GM19467 (cell line): ENCODE measurements around the gene SLC49A4.
"Not testable (repeated sequence)": the region's sequence is repeated elsewhere in the genome, so short reads cannot be mapped to it uniquely, and the experiment has no call there.

Experiments used
- ATAC-seq: cut with Tn5 transposase; IDR thresholded peaks from one replicate; pipeline ENCODE4 v1.9.1; 2021; ENCODE audit warnings: mild to moderate bottlenecking, moderate library complexity; ENCODE audit not compliant: unreplicated experiment

SLC49A4 gene, protein sequence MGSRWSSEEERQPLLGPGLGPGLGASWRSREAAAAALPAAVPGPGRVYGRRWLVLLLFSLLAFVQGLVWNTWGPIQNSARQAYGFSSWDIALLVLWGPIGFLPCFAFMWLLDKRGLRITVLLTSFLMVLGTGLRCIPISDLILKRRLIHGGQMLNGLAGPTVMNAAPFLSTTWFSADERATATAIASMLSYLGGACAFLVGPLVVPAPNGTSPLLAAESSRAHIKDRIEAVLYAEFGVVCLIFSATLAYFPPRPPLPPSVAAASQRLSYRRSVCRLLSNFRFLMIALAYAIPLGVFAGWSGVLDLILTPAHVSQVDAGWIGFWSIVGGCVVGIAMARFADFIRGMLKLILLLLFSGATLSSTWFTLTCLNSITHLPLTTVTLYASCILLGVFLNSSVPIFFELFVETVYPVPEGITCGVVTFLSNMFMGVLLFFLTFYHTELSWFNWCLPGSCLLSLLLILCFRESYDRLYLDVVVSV

GRCh38 chr3:122794779-122795673 lies at the start of gene SLC49A4:
TSS of gene SLC49A4 (plus strand) at chr3:122795069. CDS start at chr3:122795193, 124 bp downstream.
- peak; percentile 71 for ATAC-seq

GRCh38 chr3:122745369-122746021 lies 49.4 kb upstream of the SLC49A4 start:
- no peak for ATAC-seq

DNA sequence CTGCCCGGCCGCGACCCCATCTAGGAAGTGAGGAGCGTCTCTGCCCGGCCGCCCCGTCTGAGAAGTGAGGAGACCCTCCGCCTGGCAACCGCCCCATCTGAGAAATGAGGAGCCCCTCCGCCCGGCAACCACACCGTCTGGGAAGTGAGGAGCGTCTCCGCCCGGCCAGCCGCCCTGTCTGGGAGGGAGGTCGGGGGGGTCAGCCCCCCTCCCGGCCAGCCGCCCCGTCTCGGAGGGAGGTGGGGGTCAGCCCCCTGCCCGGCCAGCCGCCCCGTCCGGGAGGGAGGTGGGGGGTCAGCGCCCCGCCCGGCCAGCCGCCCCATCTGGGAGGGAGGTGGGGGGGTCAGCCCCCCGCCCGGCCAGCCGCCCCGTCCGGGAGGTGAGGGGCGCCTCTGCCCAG lies 47.6 kb upstream of the SLC49A4 start:
- ATAC-seq = not testable (repeated sequence)

DNA sequence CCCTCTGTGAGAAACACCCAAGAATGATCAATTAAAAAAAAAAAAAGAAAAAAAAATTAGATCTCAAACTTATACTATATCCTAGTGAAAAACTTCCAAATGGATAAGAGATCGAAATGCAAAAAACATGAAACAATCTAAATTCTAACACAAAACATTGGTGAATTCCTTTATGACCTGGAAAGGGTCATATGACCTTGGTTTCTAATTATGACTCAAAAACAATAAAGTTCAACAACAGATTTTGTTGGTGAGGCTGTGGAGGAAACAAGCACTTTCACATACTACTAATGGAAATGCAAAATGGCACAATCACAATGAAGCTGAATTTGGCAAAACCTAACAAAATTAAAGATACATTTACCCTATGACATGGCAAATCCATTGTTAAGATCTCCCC lies 46.5 kb upstream of the SLC49A4 start:
- ATAC-seq = no peak

- no peak for ATAC-seq
These were observed 39.9 kb upstream of the SLC49A4 start for GRCh38 chr3:122754929-122755328.

GRCh38 chr3:122755491-122755890 lies 39.4 kb upstream of the SLC49A4 start:
- no peak for ATAC-seq

DNA sequence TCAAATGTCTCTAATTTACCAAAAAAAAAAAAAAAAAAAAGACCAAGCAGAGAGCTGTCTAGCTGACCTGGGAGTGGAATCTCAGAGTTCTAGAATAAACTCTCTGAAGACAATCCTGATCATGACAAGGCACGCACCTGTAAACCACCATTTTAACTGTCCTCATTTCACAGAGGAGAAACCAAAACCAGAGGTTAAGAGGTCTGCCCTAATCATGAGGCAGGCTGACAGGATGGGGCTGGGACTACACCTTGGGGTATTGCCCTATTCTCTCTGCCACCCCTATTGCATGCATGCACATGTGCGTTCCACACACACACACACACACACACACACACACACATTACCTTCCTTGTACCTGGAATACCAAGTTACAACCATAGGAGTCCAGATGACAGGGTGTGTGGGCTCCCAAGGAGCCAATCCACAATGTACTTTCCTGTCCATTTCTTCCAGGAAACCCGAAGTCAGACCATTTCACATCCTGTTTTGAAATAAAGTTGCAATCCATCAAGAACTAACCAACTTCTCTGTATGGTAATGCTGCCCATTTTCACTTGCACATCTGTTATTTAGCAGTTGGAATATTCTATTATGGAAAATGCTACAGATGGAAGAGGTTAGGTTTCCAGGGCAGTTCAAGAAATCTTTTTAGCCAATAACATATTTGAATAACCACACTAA lies 35.9 kb upstream of the SLC49A4 start:
- ATAC-seq = no peak

GRCh38 chr3:122760453-122761271 lies 34.2 kb upstream of the SLC49A4 start:
- no peak for ATAC-seq

GRCh38 chr3:122766430-122766829 lies 28.4 kb upstream of the SLC49A4 start:
- no peak for ATAC-seq

DNA sequence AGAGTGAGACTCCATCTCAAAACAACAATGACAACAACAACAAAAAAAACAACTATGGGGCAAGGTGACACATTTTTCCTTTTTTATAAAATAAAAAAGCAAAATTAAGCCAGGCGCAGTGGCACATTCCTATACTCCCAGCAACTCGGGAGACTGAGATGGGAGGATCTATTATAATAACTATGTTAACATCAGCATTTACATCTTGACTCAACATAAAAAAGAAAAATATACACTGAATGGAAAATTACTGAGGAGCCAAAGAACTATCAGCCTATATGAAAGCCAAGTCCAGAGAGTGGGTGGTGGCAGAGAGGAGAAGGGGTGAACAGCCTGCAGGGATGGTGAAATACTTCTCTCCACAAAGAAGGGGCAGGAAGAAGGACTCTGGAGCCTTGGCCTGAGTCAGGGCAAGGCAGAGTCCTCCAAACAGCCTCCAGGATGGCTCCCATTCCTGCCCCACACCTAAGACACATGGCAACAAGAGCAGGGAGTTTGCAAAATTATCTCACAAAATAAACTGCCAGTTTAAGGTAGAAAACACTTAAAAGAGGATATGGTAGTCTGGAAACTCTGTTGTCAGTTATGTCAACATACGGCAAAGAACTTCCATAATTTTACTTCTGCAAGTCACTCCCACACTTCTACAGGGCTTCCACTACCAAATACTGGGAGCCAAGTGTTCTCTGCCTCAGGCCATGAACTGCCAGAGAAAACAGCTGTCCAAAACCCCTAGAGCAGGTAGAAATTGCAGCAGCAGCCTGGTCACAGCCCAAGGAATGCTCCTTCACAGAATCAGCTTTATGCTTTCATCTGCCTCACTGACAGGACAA lies 27.1 kb upstream of the SLC49A4 start:
- ATAC-seq = no peak

- ATAC-seq = no peak
These were observed 24.2 kb upstream of the SLC49A4 start for GRCh38 chr3:122770521-122771202.

- ATAC-seq = no peak
These were observed 22.0 kb upstream of the SLC49A4 start for GRCh38 chr3:122772827-122773226.

DNA sequence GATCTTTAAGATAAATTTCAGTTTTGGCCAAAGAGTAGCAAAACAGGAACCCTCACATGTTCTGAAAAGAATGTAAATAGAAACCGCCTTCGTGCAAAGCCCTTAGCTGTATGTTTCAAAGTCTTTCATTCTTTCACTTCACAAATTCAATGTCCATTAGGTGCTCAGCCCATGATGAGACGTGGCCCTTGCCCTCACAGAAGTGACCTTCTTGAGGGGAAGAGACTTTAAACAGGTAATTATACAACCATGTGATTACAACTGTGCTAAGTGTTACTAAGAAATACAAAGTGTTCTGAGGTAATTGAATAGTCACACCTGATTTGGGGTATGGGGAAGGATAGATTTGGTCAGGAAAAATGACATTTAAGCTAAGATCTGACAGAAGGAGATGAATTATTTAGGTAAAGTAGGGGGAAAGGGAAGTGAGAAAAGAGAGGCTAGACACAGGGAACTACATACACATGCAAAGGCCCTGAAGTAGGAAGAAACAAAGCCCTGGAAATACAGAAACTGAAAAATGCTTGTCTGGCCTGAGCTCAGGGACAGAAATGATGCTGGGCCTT lies 20.8 kb upstream of the SLC49A4 start:
- no peak for ATAC-seq

DNA sequence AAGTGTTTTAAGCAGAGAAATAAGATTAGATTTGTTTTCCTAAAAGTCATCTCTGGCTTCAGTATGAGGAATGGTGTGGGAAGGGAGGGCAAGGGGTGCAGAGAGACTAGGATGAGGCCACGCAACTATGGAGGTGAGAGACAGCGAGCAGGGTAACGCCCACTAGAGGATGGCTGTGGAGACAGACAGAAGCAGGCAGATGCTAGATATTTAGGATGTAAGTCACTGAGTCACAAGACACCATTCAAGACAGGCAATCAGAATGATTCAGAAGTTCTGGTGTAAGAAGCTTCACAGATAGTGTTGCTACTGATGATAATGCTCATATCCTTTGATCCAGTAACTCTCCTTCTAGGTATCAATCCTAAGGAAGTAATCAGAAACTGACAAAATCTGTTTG lies 20.3 kb upstream of the SLC49A4 start:
- no peak for ATAC-seq

GRCh38 chr3:122776675-122777468 lies 18.0 kb upstream of the SLC49A4 start:
- ATAC-seq = no peak

GRCh38 chr3:122777563-122777962 lies 17.3 kb upstream of the SLC49A4 start:
- ATAC-seq = no peak

- ATAC-seq = no peak
These were observed 12.1 kb upstream of the SLC49A4 start for GRCh38 chr3:122782804-122783203.
